Heart right ventricle (tissue), 16 donors: ENCODE results near the gene GAS2L1. TPM values are rescaled to one million over a fixed set of nuclear protein-coding genes. Genes with fewer than 3 reads are reported as not detected.
A peak's percentile ranks its signal among the peaks of the same experiment; 100 is the strongest.

Source experiments
- ATAC-seq, 8 donors: fragments of 200-7000 bp; cut with Tn5 transposase; one replicate each; pipeline ENCODE4 v1.9.1; 2020; ENCODE audit warnings: mild to moderate bottlenecking in 8 of 8, moderate library complexity in 8 of 8, moderate number of reproducible peaks in 1 of 8
- DNase-seq, 2 donors: peaks; one replicate each; pipeline ENCODE4 v3.0.0-alpha.2; 2020
- H3K27ac ChIP-seq, 10 donors: fragments of 200-600 bp; sonication (generic) in 2 of 10; one replicate each; pipeline versions ENCODE4 v1.5.0 to v1.8.0; 2020 to 2022; ENCODE audit warnings: mild to moderate bottlenecking in 3 of 10
- H3K27me3 ChIP-seq, 7 donors: fragments of 200-600 bp; one replicate each; pipeline ENCODE4 v1.8.0; 2021 to 2022; ENCODE audit warnings: mild to moderate bottlenecking in 2 of 7
- H3K36me3 ChIP-seq, 9 donors: fragments of 200-600 bp; sonication (generic) in 1 of 9; one replicate each; pipeline versions ENCODE4 v1.5.0 to v1.8.0; 2020 to 2022; ENCODE audit warnings: mild to moderate bottlenecking in 2 of 9
- H3K4me1 ChIP-seq, 9 donors: fragments of 200-600 bp; sonication (generic) in 1 of 9; one replicate each; pipeline versions ENCODE4 v1.5.0 to v1.8.0; 2020 to 2022; ENCODE audit warnings: mild to moderate bottlenecking in 4 of 9
- H3K4me3 ChIP-seq, 10 donors: fragments of 200-600 bp; sonication (generic) in 2 of 10; one replicate each; pipeline versions ENCODE4 v1.5.0 to v1.8.0; 2020 to 2022; ENCODE audit warnings: mild to moderate bottlenecking in 7 of 10, moderate library complexity in 2 of 10
- H3K9me3 ChIP-seq, 11 donors: fragments of 200-600 bp in 10 of 11; sonication (generic) in 2 of 11; one replicate each; pipeline versions ENCODE4 v1.5.0 to v1.8.0; 2013 to 2022; ENCODE audit warnings: mild to moderate bottlenecking in 2 of 11, control low read depth in 1 of 11, moderate library complexity in 1 of 11
- WGBS, 2 donors: extraction: QIAGEN DNeasy Blood & Tissue Kit; methylation state at CpG; one replicate each; pipeline ENCODE4 v1.1.7; 2013; ENCODE audit warnings: inconsistent platforms in 1 of 2; 5-methylcytosine and 5-hydroxymethylcytosine counted together
- intact Hi-C, 10 donors: fragments of 100-400 bp; cut with DNase I; formaldehyde crosslinking; loops; one replicate each; pipeline versions ENCODE4 v1.11.1 to v1.14.2; 2022
- polyA plus RNA-seq, 2 donors: library from polyadenylated mRNA; stranded (reverse); fragments of 200-250 nt; gene quantifications; one replicate each; pipeline ENCODE4 v1.2.3, GENCODE V29; 2013
- total RNA-seq, 10 donors: library from RNA; stranded (reverse); fragmentation: NEBNext Ultra II Directional in 3 of 10; extraction: Animal tissue kit (Norgen Biotek cat#: 25700) in 3 of 10; gene quantifications; one replicate each; pipeline versions ENCODE4 v1.2.1 to v1.2.4, GENCODE V29; 2021 to 2023
- TF ChIP-seq, protein P1 (sequence below), 9 donors: fragments of 200-600 bp; sonication (generic) in 2 of 9; IDR thresholded peaks; one replicate each; pipeline versions ENCODE4 v1.5.0 to v1.8.0; 2021 to 2022; ENCODE audit warnings: antibody characterized with exemption in 9 of 9, mild to moderate bottlenecking in 5 of 9, moderate library complexity in 1 of 9
- donor health status: Arrhythmogenic right ventricular cardiomyopathy.
- donor health status: ischemic (EF 13 %, LVEDD 7.1; RV severe dilation, severe dysfunction).
- donor health status: healthy with polysubstance abuse.
- donor health status: DM: no; HTN: yes; CAD: no.
- donor health status: DM: no; HTN: no; CAD: no.
- donor health status: ischemic (EF 25% LVEDD 6.9; RV normal size, moderate dysfunction).
- donor health status: ischemic (EF 25% LVEDD 5.7; RV mildly dilated, moderate dysfunction).
- donor health status: healthy.
- donor health status: DM: yes; HTN: yes; CAD: no.
- donor health status: Ischemic cardiomyopathy.
- donor health status: ischemic (EF 35%, LVEDD 5.7; RV mildly dilated, moderate dysfunction).
- donor health status: nonischemic (EF 11% LVEDD 7.7; RV severe dilation, severe dysfunction).
- donor health status: DM: yes; HTN: yes; CAD: no.
- donor health status: PGD.
- donor health status: ischemic (EF 29% LVEDD 5.4; RV normal size, mild dysfunction).
- donor health status: nonischemic (EF 23%, LVEDD 6.1; RV moderate dilation, normal function).

The GAS2L1 gene
- total and polyA plus RNA-seq, 12 donors, result 10.9 to 45.0 (median 15.0) TPM

DNA sequence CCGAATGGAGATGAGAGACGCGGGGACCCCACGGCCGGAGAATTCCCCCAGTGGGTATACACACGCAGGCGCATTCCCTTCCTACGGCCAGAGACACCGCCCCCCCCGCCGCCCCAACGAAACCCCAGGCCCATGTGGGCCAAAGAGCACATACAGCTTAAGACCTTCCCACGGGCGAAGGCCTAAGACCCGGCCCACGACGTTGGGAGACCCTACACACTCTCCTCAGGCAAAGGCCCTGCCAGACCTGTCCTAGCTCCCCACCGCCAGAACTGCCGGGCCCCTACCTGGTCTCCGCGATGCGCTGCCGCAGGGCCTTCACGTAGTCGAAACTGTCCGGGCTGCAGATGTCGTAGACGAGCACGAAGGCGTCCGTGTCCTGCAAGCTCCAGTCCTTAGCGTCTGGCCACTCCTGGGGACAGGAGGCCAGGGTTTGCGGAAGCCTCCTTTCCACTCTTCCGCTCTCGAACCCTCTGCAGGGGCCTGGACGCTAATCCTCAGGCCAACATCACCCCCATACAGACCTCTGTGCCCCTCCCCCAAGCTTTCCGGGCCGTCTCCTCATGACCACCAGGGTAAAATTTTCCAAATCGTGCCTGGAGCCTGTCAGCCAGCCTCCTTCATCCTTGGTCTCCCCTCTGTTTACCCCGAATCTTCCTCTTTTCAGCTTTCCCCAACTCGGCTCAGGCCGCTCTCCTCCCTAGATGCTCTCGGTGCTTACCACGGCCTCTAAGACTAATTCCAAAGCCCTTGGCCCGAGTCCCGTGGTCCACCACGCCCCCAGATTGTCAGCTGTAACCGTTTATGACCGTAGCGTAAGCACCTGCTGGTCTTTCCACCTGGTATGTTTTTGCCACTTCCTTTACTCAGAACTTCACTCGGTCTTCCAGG lies 7.4 kb downstream of the GAS2L1 start:
- Histone ChIP-seq H3K9me3 (no peaks in the 10 kb centered on the region), H3K27ac (no peak overlapping the region), H3K27me3 (peaks cover 5 to 51% (median 27%) of the 10 kb centered on the region in 7 donors), H3K4me1 (peaks cover 41 to 69% (median 63%) of the 10 kb centered on the region in 9 donors), H3K4me3 (peak overlapping the region in 9 of 10 donors; percentile 2 to 54 (median 45)), H3K36me3 (peaks cover 0 to 12% (median 0%) of the 10 kb centered on the region in 9 donors)
- intact Hi-C loops, result no loop called here
- 16 to 19% methylated on average over 49 to 51 of the region's 51 CpGs for WGBS, 2 donors
- no peak for ATAC-seq
- TF ChIP-seq, protein P1, sequence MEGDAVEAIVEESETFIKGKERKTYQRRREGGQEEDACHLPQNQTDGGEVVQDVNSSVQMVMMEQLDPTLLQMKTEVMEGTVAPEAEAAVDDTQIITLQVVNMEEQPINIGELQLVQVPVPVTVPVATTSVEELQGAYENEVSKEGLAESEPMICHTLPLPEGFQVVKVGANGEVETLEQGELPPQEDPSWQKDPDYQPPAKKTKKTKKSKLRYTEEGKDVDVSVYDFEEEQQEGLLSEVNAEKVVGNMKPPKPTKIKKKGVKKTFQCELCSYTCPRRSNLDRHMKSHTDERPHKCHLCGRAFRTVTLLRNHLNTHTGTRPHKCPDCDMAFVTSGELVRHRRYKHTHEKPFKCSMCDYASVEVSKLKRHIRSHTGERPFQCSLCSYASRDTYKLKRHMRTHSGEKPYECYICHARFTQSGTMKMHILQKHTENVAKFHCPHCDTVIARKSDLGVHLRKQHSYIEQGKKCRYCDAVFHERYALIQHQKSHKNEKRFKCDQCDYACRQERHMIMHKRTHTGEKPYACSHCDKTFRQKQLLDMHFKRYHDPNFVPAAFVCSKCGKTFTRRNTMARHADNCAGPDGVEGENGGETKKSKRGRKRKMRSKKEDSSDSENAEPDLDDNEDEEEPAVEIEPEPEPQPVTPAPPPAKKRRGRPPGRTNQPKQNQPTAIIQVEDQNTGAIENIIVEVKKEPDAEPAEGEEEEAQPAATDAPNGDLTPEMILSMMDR (IDR thresholded peaks at IDR 0.05), result no peak
- no peak for DNase-seq

DNA sequence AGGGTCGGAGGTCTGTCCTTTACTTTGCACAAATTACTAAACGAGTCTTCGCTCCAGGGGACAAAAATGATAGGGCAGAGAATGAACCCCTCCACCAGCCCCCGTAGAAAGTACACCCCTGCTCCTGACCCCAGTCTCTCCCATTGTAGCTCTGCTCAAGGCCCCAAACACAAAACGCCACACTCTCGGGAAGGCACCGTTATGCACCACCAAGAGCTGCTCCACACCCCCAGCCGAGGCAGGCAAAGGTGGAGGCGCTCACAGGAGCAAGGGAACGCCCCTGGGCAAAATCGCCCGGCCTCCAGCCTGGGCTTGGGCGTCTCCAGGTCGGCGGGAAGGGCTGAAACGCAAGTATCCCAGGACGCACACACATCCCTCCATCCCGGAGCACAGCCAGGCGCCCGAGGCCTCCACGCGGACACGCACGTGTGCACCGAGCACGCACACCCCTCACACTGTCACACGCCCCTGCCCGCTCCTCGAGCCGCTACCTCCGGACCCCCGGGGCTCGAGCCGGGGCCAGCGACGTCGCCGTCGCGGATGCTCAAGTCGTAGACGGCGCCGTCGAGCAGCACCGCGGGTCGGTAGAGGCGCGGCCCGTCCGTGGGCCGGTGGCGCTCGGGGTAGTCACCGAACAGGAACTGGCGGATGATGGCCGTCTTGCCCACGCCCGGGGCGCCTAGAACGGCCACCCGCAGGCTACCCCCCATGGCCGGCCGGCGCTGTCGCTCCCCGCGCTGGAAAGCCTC lies 8.3 kb downstream of the GAS2L1 start:
- H3K4me3 ChIP-seq, result peak overlapping the region; percentile 23 to 54 (median 44)
- ATAC-seq (no peak), DNase-seq (no peak)
- 3% methylated on average over 68 to 69 of the region's 69 CpGs for WGBS, 2 donors
- H3K36me3 ChIP-seq, result peaks cover 0 to 12% (median 0%) of the 10 kb centered on the region in 9 donors
- no peaks in the 10 kb centered on the region for H3K9me3 ChIP-seq
- TF ChIP-seq, protein P1 (IDR thresholded peaks at IDR 0.05), result no peak
- H3K27me3 ChIP-seq, result peaks cover 5 to 51% (median 27%) of the 10 kb centered on the region in 7 donors
- H3K27ac ChIP-seq, result peak overlapping the region in 3 of 10 donors; percentile 7 to 55 (median 34)
- peaks cover 33 to 60% (median 54%) of the 10 kb centered on the region in 9 donors for H3K4me1 ChIP-seq
- intact Hi-C loops, result no loop called here

DNA sequence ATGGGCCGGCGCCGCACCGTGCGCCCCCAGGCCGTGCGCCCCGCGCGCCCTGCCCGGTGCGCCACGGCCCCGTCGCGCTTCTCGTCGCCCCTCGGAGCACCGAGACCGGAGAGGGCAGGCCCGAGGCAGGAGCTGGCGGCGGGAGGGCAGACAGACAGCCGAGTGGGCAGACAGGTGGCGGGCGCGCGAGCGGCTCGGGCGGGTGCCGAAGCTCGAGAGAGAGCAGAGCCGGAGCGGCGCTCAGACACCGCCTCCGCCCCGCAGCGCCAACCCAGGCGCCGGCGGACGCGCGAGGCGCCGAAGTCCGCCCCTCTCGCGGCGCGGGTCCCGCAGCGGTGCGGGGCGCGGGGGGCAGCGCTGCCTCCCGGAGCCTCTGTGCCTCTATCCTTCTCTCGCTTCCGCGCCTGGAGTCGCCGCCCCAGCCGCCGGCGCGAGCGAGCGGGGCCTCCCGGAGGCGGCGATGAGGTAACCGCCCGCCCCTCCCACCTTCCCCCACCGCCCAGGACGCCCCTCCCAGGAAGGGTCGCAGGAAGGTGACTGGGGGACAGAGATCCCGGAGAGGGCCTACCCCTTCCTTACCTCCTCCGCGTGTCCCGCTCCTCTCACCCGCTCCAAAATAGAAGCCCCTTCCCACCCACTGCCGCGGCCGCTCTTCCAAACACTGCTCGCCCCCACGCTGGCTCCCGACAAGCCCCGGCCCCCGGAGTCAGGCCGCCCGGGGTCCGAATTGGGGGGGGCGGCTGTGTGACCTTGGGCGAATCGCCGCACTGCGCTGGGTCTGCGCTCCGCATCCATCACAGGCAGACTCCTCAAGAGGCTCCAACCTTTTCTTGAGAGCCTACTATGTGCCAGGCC lies 9.1 kb downstream of the GAS2L1 start, which contains the start of gene RASL10A:
TSS of gene RASL10A (minus strand) at position 412 of the 855 bp plus-strand sequence. CDS start 451 bp downstream, outside the sequence.
- Histone ChIP-seq H3K9me3 (no peaks in the 10 kb centered on the region), H3K4me3 (peak within 1 kb of the TSS; percentile 23 to 54 (median 44)), H3K36me3 (peaks cover 0 to 12% (median 0%) of the 10 kb centered on the region in 9 donors), H3K27me3 (peaks cover 5 to 51% (median 27%) of the 10 kb centered on the region in 7 donors), H3K4me1 (peaks cover 25 to 52% (median 46%) of the 10 kb centered on the region in 9 donors), H3K27ac (peak within 1 kb of the TSS in 3 of 10 donors; percentile 7 to 55 (median 34))
- 4 to 5% methylated on average over 72 to 103 of the region's 103 CpGs for WGBS, 2 donors
- intact Hi-C loops, result no loop called here
- DNase-seq, result no peak
- no peak for ATAC-seq
- TF ChIP-seq, protein P1 (IDR thresholded peaks at IDR 0.05), result no peak
